Lower lobe of right lung (tissue), 2 donors: Measurements from ENCODE around the gene CRYGN. TPM values are rescaled to one million over a fixed set of nuclear protein-coding genes. Genes with fewer than 3 reads are reported as not detected.
A peak's percentile ranks its signal among the peaks of the same experiment; 100 is the strongest.

ENCODE experiments used
- ATAC-seq, 2 donors: fragments of 200-7000 bp; cut with Tn5 transposase; one replicate each; pipeline ENCODE4 v1.9.1; 2020 to 2022; ENCODE audit warnings: mild to moderate bottlenecking in 2 of 2, moderate library complexity in 2 of 2
- DNase-seq: peaks from one replicate; pipeline ENCODE4 v3.0.0-alpha.2; 2020
- H3K27ac ChIP-seq: fragments of 200-600 bp; one replicate; pipeline ENCODE4 v1.8.0; 2022
- H3K27me3 ChIP-seq: fragments of 200-600 bp; one replicate; pipeline ENCODE4 v1.8.0; 2022; ENCODE audit warnings: low read depth
- H3K36me3 ChIP-seq: fragments of 200-600 bp; one replicate; pipeline ENCODE4 v1.8.0; 2022; ENCODE audit warnings: mild to moderate bottlenecking
- H3K4me1 ChIP-seq: fragments of 200-600 bp; one replicate; pipeline ENCODE4 v1.8.0; 2022
- H3K4me3 ChIP-seq: fragments of 200-600 bp; one replicate; pipeline ENCODE4 v1.8.0; 2022; ENCODE audit warnings: mild to moderate bottlenecking
- H3K9me3 ChIP-seq: fragments of 200-600 bp; one replicate; pipeline ENCODE4 v1.8.0; 2022
- intact Hi-C: fragments of 100-400 bp; cut with DNase I; formaldehyde crosslinking; loops from one replicate; pipeline ENCODE4 v1.11.0; 2022
- total RNA-seq: library from RNA; stranded (reverse); fragmentation: NEBNext Ultra II Directional; extraction: Animal tissue kit (Norgen Biotek cat#: 25700); gene quantifications from one replicate; pipeline ENCODE4 v1.2.1, GENCODE V29; 2021
- TF ChIP-seq, protein P1 (sequence below): fragments of 200-600 bp; IDR thresholded peaks from one replicate; pipeline ENCODE4 v1.8.0; 2022; ENCODE audit warnings: antibody characterized with exemption, mild to moderate bottlenecking
- donor health status: DM: no; HTN: yes; CAD: no; lungs with severe emphysema.

Gene CRYGN
- total RNA-seq, 1 donor from 2014 or later: not detected

GRCh38 chr7:151413241-151413640 is 26.7 kb downstream of the CRYGN start:
- ATAC-seq (no peak), DNase-seq (no peak)
- TF ChIP-seq, protein P1, sequence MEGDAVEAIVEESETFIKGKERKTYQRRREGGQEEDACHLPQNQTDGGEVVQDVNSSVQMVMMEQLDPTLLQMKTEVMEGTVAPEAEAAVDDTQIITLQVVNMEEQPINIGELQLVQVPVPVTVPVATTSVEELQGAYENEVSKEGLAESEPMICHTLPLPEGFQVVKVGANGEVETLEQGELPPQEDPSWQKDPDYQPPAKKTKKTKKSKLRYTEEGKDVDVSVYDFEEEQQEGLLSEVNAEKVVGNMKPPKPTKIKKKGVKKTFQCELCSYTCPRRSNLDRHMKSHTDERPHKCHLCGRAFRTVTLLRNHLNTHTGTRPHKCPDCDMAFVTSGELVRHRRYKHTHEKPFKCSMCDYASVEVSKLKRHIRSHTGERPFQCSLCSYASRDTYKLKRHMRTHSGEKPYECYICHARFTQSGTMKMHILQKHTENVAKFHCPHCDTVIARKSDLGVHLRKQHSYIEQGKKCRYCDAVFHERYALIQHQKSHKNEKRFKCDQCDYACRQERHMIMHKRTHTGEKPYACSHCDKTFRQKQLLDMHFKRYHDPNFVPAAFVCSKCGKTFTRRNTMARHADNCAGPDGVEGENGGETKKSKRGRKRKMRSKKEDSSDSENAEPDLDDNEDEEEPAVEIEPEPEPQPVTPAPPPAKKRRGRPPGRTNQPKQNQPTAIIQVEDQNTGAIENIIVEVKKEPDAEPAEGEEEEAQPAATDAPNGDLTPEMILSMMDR: no peak
- H3K27me3 ChIP-seq: peaks cover 32% of the 10 kb centered on the region
- H3K36me3 ChIP-seq: no peaks in the 10 kb centered on the region
- no peak overlapping the region for H3K4me3 ChIP-seq
- intact Hi-C loops: no loop called here
- H3K4me1 ChIP-seq: peaks cover 35% of the 10 kb centered on the region
- no peak overlapping the region for H3K27ac ChIP-seq
- no peaks in the 10 kb centered on the region for H3K9me3 ChIP-seq

- Histone ChIP-seq H3K36me3 (no peaks in the 10 kb centered on the region), H3K27ac (no peak overlapping the region), H3K4me1 (peaks cover 35% of the 10 kb centered on the region), H3K4me3 (no peak overlapping the region), H3K9me3 (no peaks in the 10 kb centered on the region), H3K27me3 (peaks cover 39% of the 10 kb centered on the region)
- TF ChIP-seq, protein P1: no peak
- no peak for ATAC-seq
- DNase-seq: no peak
- intact Hi-C loops: no loop called here
Measured at GRCh38 chr7:151412318-151412717, 27.6 kb downstream of the CRYGN start.

GRCh38 chr7:151411551-151411950 is 28.4 kb downstream of the CRYGN start:
- ATAC-seq: no peak
- Histone ChIP-seq H3K4me1 (peaks cover 34% of the 10 kb centered on the region), H3K27me3 (peaks cover 39% of the 10 kb centered on the region), H3K4me3 (no peak overlapping the region), H3K9me3 (no peaks in the 10 kb centered on the region), H3K36me3 (no peaks in the 10 kb centered on the region), H3K27ac (no peak overlapping the region)
- TF ChIP-seq, protein P1: no peak
- intact Hi-C loops: no loop called here
- DNase-seq: no peak

GRCh38 chr7:151410405-151411390 is 29.2 kb downstream of the CRYGN start:
- TF ChIP-seq, protein P1: no peak
- intact Hi-C loops: no loop called here
- H3K27ac ChIP-seq: peak overlapping the region; percentile 67
- H3K9me3 ChIP-seq: no peaks in the 10 kb centered on the region
- peaks cover 27% of the 10 kb centered on the region for H3K4me1 ChIP-seq
- DNase-seq: no peak
- peak; percentile 14 to 25 for ATAC-seq
- H3K4me3 ChIP-seq: peak overlapping the region; percentile 50
- H3K36me3 ChIP-seq: no peaks in the 10 kb centered on the region
- peaks cover 39% of the 10 kb centered on the region for H3K27me3 ChIP-seq

DNA sequence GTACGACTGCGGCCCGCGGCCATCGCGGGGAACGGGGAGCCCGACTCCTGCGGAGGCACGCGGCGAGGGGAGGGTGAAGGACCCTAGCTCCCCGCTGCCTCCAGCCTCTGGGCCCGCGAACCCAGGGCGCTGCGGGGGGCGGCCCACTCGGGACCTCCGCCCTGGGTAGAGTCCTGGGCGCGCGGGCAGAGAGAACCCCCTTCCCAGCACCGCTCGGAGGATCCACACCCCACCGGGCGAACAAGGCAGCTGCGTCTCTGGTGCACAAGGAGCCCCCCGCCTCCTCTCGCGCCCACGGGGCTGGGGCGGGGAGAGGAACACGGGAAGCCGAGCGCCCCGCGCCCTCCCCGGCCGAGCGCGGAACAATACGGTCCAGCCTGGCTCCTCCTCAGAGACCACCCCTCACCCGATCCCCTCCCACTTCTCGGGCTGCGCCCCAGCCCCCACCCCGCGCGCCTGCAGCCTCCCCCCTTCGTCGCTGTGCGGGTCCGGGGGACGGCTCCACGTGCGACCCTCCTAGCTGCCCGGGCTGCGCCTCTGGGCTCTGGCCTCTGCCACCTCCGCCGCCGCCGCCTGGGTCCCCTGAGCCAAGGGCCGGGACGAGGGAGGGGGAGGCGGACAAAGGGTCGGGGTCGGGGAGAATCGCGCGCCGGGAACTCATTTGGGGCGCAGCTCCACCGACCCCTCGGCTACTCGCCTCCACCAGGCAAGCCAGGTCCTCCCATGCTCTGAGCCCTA is 30.1 kb downstream of the CRYGN start, which contains the start of gene WDR86:
WDR86 (minus strand) TSS at position 372 of the 738 bp plus-strand sequence. CDS start 449 bp downstream, outside the sequence.
- DNase-seq (no peak), ATAC-seq (peak; percentile 35 to 44)
- Histone ChIP-seq H3K9me3 (no peaks in the 10 kb centered on the region), H3K4me3 (peak within 1 kb of the TSS; percentile 50), H3K4me1 (peaks cover 29% of the 10 kb centered on the region), H3K27ac (peak within 1 kb of the TSS; percentile 67), H3K36me3 (no peaks in the 10 kb centered on the region), H3K27me3 (peaks cover 39% of the 10 kb centered on the region)
- intact Hi-C loops: no loop called here
- TF ChIP-seq, protein P1: no peak
